HepG2 (cell line): ENCODE measurements around the gene GMNN. TPM values are rescaled to one million over a fixed set of nuclear protein-coding genes. Genes with fewer than 3 reads are reported as not detected.

Source experiments
- DRAP1 ChIP-seq: IDR thresholded peaks from 2 replicates; pipeline ENCODE4 v1.6.1; 2016; ENCODE audit warnings: missing genetic modification reagents, missing compliant biosample characterization
- NFIC ChIP-seq: IDR thresholded peaks from 2 replicates; pipeline ENCODE4 v1.6.1; 2012; ENCODE audit warnings: mild to moderate bottlenecking, low read length, inconsistent platforms
- NFYC ChIP-seq: IDR thresholded peaks from 2 replicates; pipeline ENCODE4 v1.6.1; 2016; ENCODE audit warnings: missing genetic modification reagents, missing compliant biosample characterization
- POGZ ChIP-seq: sonication (generic); formaldehyde crosslinking; IDR thresholded peaks from 2 replicates; pipeline ENCODE4 v1.4.0; 2020; ENCODE audit warnings: mild to moderate bottlenecking, missing genetic modification reagents
- THAP9 ChIP-seq: sonication (generic); formaldehyde crosslinking; IDR thresholded peaks from 2 replicates; pipeline ENCODE4; 2020; ENCODE audit warnings: missing genetic modification reagents, mild to moderate bottlenecking, borderline replicate concordance
- ZBTB26 ChIP-seq: IDR thresholded peaks from 2 replicates; pipeline ENCODE4 v1.6.1; 2016; ENCODE audit warnings: missing compliant biosample characterization, missing genetic modification reagents, borderline replicate concordance
- ZBTB38 ChIP-seq: sonication (generic); formaldehyde crosslinking; IDR thresholded peaks from 2 replicates; pipeline ENCODE4 v1.5.1; 2020; ENCODE audit warnings: mild to moderate bottlenecking, missing genetic modification reagents
- ZBTB4 ChIP-seq: sonication (generic); formaldehyde crosslinking; IDR thresholded peaks from 2 replicates; pipeline ENCODE4 v1.4.0; 2020; ENCODE audit warnings: missing genetic modification reagents, mild to moderate bottlenecking, borderline replicate concordance
- ZC3H4 ChIP-seq: sonication (generic); formaldehyde crosslinking; IDR thresholded peaks from 2 replicates; pipeline ENCODE4 v1.4.0; 2020; ENCODE audit warnings: missing genetic modification reagents, borderline replicate concordance
- ZMYM4 ChIP-seq: sonication (generic); formaldehyde crosslinking; IDR thresholded peaks from 2 replicates; pipeline ENCODE4 v1.8.1; 2023; ENCODE audit warnings: mild to moderate bottlenecking, missing genetic modification reagents
- ZNF12 ChIP-seq: sonication (generic); formaldehyde crosslinking; IDR thresholded peaks from 2 replicates; pipeline ENCODE4 v1.5.0; 2020; ENCODE audit warnings: missing genetic modification reagents
- ZXDC ChIP-seq: sonication (generic); formaldehyde crosslinking; IDR thresholded peaks from 2 replicates; pipeline ENCODE4 v1.5.0; 2020; ENCODE audit warnings: mild to moderate bottlenecking, missing genetic modification reagents
- polyA plus RNA-seq, 8 experiments: library from polyadenylated mRNA; depleted of rRNA in 3 of 8; stranded (reverse) in 7 of 8; unstranded in 1 of 8; fragments of >200 nt; fragmentation: Illumina TruSeq in 4 of 8; extraction: Trizol in 4 of 8; gene quantifications; 2 replicates each; pipeline versions ENCODE4 v1.2.1 to v1.2.3, GENCODE V29; 2011 to 2016; ENCODE audit warnings: low read depth in 4 of 8, missing spikeins in 1 of 8, mixed read lengths in 1 of 8; ENCODE audit not compliant: insufficient read depth in 1 of 8
- total RNA-seq, 5 experiments: library from RNA; depleted of rRNA; stranded (reverse); fragments of >200 nt; fragmentation: Illumina TruSeq; extraction: Trizol; gene quantifications; 2 replicates each; pipeline ENCODE4 v1.2.3, GENCODE V29; 2016; ENCODE audit warnings: low read depth in 1 of 5

GMNN gene
- total and polyA plus RNA-seq, 2 of the 13 experiments (the other 11 are each of a cell fraction or from before 2014, with no cell fraction given), result 61.8 to 154 TPM

- TF ChIP-seq ZC3H4 (CRISPR knock-in tag) (peak; percentile 88; the same call in 1 of the 2 replicates), ZBTB38 (CRISPR knock-in tag) (0 out of 2 replicates have a peak, but pooled peaks have one; percentile 15), DRAP1 (CRISPR knock-in tag) (peak; percentile 28; the same call in 1 of the 2 replicates), ZMYM4 (CRISPR knock-in tag) (peak; percentile 30; the same call in 1 of the 2 replicates), THAP9 (CRISPR knock-in tag) (0 out of 2 replicates have a peak, but pooled peaks have one; percentile 24), ZXDC (CRISPR knock-in tag) (peak; percentile 47; the same call in 1 of the 2 replicates), ZNF12 (peak; percentile 68; the same call in 1 of the 2 replicates), POGZ (peak; percentile 31; the same call in 1 of the 2 replicates), NFIC (peak; percentile 30; the same call in 1 of the 2 replicates), NFYC (CRISPR knock-in tag) (peak; percentile 76), ZBTB26 (CRISPR knock-in tag) (0 out of 2 replicates have a peak, but pooled peaks have one; percentile 2), ZBTB4 (peak; percentile 46; the same call in 1 of the 2 replicates)
These were observed 9.6 kb upstream of the GMNN start (continued) for GRCh38 chr6:24764833-24765828.
